IMR-90 (cell line): ENCODE results near the gene PIR.

Experiments
- CEBPB ChIP-seq: IDR thresholded peaks from 2 replicates; pipeline ENCODE4 v1.6.1; 2012; ENCODE audit warnings: low read depth, low read length, improper control_type of control experiment
- ELK1 ChIP-seq: fragments of 150-350 bp; IDR thresholded peaks from 2 replicates; pipeline ENCODE4 v1.6.1; 2016; ENCODE audit warnings: low read depth, mild to moderate bottlenecking, low read length, moderate library complexity, borderline replicate concordance
- FOS ChIP-seq: fragments of 150-350 bp; IDR thresholded peaks from 2 replicates; pipeline ENCODE4 v1.6.1; 2016; ENCODE audit warnings: low read depth, low read length
- MAFK ChIP-seq: IDR thresholded peaks from 2 replicates; pipeline ENCODE4 v1.6.1; 2012; ENCODE audit warnings: low read depth, low read length, improper control_type of control experiment
- MAZ ChIP-seq: IDR thresholded peaks from 2 replicates; pipeline ENCODE4 v1.6.1; 2012; ENCODE audit warnings: low read depth, mild to moderate bottlenecking, low read length, improper control_type of control experiment, moderate library complexity, borderline replicate concordance
- MXI1 ChIP-seq: IDR thresholded peaks from 2 replicates; pipeline ENCODE4 v1.6.1; 2012; ENCODE audit warnings: low read depth, mild to moderate bottlenecking, low read length, moderate library complexity, borderline replicate concordance
- POLR2A ChIP-seq: IDR thresholded peaks from 2 replicates; pipeline ENCODE4 v1.6.1; 2012; ENCODE audit warnings: mild to moderate bottlenecking, low read depth, low read length
- RAD21 ChIP-seq: IDR thresholded peaks from 2 replicates; pipeline ENCODE4 v1.6.1; 2012; ENCODE audit warnings: low read length, improper control_type of control experiment
- RCOR1 ChIP-seq: IDR thresholded peaks from 2 replicates; pipeline ENCODE4 v1.6.1; 2012; ENCODE audit warnings: mild to moderate bottlenecking, low read length, improper control_type of control experiment; ENCODE audit not compliant: insufficient replicate concordance
- TF ChIP-seq, protein P1 (sequence below): conservative IDR thresholded peaks from 2 replicates; pipeline ENCODE4 v1.5.1; 2012; ENCODE audit warnings: mild to moderate bottlenecking, low read depth, low read length, improper control_type of control experiment

DNA sequence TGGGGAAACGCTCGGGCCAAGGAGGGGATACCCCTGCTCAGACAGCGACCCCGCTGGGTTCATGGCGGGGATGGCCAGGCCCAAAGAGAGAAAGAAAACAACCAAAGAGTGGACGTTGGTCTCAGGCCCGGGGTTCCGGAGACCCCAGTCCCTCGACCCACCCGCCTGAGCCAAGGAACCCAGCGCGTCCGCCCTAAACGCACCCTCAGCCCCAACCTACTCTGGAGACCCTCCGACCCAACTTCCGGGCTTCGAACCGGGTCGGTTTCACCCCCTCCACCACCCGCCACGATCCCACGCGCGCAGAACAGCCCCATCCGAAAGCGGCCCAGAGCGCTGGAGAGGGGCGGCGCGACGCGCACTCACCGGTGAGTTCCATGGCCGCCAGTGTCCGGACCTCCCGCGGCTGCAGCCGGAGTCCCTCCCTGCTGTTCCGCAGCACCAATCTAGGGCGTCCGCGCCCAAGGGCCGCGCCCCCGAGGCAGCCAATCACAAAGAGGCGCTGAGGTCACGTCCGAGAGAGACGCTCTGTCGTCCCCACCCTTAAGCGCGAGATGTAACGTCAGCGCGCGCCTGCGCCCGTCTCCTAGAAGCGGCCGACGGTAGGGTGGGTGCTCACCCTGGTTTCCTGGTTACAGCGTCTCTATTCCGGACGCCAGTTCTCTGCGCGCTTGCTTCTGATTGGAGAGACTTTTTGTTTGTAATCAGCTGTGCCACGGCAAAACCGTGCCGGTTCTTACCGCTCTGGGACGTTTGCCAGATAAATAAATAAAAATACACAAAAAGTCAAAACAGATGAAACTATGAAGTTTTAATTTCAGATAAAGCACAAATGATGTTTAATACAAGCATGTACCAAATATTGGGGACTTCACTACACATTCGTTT is 157.8 kb downstream of the PIR start, which contains the start of gene PIGA:
- TF ChIP-seq MAZ = no peak
- no peak for TF ChIP-seq RAD21
- TF ChIP-seq, protein P1, sequence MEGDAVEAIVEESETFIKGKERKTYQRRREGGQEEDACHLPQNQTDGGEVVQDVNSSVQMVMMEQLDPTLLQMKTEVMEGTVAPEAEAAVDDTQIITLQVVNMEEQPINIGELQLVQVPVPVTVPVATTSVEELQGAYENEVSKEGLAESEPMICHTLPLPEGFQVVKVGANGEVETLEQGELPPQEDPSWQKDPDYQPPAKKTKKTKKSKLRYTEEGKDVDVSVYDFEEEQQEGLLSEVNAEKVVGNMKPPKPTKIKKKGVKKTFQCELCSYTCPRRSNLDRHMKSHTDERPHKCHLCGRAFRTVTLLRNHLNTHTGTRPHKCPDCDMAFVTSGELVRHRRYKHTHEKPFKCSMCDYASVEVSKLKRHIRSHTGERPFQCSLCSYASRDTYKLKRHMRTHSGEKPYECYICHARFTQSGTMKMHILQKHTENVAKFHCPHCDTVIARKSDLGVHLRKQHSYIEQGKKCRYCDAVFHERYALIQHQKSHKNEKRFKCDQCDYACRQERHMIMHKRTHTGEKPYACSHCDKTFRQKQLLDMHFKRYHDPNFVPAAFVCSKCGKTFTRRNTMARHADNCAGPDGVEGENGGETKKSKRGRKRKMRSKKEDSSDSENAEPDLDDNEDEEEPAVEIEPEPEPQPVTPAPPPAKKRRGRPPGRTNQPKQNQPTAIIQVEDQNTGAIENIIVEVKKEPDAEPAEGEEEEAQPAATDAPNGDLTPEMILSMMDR = no peak
- TF ChIP-seq MXI1 = peak; percentile 53; the same call in 1 of the 2 replicates
- TF ChIP-seq POLR2A = peak; percentile 82
- no peak for TF ChIP-seq RCOR1
- TF ChIP-seq ELK1 = no peak
- no peak for TF ChIP-seq CEBPB
- no peak for TF ChIP-seq MAFK
- TF ChIP-seq FOS = no peak
